Measurements from ENCODE around the gene CPAMD8.
A peak's percentile ranks its signal among the peaks of the same experiment; 100 is the strongest.
"Not testable (repeated sequence)": the region's sequence is repeated elsewhere in the genome, so short reads cannot be mapped to it uniquely, and the experiment has no call there.

The CPAMD8 gene

DNA sequence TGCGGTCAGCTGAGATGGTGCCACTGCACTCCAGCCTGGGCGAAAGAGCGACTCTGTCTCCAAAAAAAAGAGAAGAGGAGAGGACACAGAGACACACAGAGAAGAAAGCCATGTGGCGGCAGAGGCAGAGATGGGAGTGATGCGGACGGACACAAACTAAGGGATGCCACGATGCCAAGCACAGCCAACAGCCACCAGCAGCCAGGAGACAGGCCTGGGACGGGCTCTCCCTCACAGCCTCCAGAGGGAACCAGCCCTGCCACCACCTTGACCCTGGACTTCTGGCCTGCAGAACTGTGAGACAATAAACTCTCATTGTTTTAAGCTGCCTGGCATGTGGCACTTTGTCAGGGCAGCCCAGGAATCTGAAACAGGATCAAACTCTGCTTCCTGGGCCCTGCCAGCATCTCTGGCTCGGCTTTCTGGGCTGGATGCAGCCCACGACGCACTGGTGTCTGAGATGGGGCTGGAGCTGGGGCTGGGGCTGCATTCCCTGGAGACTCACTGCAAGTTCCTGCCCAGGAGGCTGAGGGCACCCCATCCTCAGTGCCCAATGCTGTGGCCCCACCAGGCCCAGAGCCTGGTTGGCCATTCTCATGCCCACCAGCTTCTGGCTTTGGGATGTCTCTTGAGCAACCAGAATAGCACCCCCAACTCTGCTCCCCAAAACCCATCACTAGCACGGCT, 134.8 kb downstream of the CPAMD8 start:
- DNase-seq (ENCODE audit: low spot score): no peak

DNA sequence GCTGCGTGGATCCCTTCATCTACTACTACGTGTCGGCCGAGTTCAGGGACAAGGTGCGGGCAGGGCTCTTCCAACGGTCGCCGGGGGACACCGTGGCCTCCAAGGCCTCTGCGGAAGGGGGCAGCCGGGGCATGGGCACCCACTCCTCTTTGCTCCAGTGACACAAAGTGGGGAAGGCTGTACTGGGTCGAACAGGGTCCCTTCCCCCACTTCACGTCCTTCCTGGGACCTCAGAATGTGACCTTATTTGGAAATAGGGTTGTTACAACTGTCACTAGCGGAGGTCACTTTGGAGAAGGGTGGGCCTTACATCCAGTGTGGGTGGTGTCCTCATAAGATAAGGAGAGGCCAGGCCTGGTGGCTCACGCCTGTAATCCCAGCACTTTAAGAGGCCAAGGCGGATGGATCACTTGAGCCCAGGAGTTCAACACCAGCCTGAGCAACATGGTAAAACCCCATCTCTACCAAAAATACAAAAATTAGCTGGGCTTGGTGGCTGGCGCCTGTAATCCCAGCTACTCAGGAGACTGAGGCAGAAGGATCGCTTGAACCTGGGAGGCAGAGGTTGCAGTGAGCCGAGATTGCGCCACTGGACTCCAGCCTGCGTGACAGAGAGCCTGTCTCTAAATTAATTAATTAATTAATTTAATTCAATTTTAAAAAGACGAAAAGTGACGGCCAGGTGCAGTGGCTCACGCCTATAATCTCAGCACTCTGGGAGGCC, 136.0 kb downstream of the CPAMD8 start:
- DNase-seq (ENCODE audit: low spot score): no peak

DNA sequence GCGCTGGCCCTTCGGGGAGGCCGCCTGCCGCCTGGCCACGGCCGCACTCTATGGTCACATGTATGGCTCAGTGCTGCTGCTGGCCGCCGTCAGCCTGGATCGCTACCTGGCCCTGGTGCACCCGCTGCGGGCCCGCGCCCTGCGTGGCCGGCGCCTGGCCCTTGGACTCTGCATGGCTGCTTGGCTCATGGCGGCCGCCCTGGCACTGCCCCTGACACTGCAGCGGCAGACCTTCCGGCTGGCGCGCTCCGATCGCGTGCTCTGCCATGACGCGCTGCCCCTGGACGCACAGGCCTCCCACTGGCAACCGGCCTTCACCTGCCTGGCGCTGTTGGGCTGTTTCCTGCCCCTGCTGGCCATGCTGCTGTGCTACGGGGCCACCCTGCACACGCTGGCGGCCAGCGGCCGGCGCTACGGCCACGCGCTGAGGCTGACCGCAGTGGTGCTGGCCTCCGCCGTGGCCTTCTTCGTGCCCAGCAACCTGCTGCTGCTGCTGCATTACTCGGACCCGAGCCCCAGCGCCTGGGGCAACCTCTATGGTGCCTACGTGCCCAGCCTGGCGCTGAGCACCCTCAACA, 136.6 kb downstream of the CPAMD8 start:
- DNase-seq (ENCODE audit: low spot score): peak; percentile 63

DNA sequence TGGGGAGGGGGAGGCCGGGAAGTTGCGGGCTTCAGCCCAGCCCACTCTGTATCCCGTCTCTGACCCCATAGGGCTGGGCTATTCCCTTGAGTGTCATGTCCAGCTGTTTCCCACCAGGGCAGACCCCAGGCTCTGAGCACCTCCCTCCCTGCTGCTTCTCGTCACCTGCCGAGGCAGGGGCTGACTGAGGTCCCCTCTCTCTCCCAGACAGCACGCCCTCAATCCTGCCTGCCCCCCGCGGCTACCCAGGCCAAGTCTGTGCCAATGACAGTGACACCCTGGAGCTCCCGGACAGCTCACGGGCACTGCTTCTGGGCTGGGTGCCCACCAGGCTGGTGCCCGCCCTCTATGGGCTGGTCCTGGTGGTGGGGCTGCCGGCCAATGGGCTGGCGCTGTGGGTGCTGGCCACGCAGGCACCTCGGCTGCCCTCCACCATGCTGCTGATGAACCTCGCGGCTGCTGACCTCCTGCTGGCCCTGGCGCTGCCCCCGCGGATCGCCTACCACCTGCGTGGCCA, 137.2 kb downstream of the CPAMD8 start:
- DNase-seq (ENCODE audit: low spot score): peak; percentile 69

- DNase-seq (ENCODE audit: low spot score): no peak
These were observed 137.8 kb downstream of the CPAMD8 start, which contains the start of gene F2RL3 for GRCh38 chr19:16888629-16889365. Gene F2RL3, plus strand, starts transcription at chr19:16888999. Its CDS starts 191 bp downstream, at chr19:16889190.

- no peak for DNase-seq (ENCODE audit: low spot score)
These were observed 139.0 kb downstream of the CPAMD8 start for GRCh38 chr19:16887353-16888265.

DNA sequence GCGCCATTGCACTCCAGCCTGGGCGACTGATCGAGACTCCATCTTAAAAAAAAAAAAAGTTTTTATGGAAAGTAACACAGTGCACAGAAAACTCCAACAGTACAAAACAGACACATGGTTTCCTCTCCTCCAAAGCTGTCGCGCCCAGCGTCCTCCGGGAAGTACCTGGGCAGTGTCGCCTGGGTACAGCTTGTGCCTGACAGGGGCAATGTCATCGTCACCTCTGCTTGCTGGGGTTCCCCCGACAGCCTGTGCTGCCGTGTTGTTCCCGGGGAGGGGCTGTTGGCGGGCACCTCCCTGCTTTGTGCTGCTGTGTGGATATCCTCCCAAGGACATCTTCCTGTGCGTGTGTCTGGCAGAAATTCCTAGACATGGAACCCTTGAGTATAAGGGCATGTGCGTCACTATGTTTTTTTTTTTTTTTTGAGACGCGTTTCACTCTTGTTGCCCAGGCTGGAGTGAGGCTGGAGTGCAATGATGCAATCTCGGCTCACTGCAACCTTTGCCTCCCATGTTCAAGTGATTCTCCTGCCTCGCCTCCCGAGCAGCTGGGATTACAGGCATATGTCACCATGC, 140.2 kb downstream of the CPAMD8 start:
- no peak for DNase-seq (ENCODE audit: low spot score)

DNA sequence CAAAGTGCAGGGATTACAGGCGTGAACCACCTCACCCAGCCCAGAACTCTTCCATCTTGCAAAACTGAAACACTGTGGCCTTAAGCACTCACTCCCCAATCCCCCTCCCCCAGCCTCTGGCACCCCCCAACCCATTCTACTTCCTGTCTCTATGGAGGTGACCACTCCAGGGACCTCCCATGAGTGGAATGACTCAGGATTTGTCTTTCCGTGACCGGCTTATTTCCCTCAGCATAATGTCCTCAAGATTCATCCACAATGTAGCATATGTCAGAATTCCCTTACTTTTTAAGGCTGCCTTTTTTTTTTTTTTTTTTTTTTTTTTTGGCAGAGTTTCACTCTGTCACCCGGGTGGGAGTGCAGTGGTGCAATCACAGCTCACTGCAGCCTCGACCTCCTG, 141.4 kb downstream of the CPAMD8 start:
- DNase-seq (ENCODE audit: low spot score): no peak

DNA sequence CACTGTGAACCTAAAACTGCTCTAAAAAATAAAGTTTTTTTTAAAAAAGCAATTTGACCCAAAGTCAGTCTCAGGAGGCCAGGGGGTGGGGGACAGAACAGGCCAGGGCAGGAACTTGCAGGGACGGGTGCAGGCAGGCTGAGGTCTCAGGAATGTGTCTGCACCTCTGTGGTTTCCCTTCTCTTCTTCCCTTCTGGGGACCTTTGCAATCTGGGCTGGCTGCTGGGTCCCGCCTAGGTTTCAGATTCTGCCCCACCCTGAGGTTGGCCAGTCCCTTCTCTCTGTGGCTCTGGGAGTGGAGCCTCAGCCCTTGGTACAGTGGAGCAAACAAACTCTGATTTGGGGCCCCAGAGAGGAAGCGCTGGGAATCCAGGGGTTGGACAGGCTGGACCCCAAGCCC, 143.1 kb downstream of the CPAMD8 start:
- DNase-seq (ENCODE audit: low spot score): no peak

GRCh38 chr19:16882146-16882545, 144.5 kb downstream of the CPAMD8 start:
- DNase-seq (ENCODE audit: low spot score): no peak

- no peak for DNase-seq (ENCODE audit: low spot score)
These were observed 145.6 kb downstream of the CPAMD8 start for GRCh38 chr19:16880884-16881554.

GRCh38 chr19:16878181-16878965, 148.2 kb downstream of the CPAMD8 start:
- DNase-seq (ENCODE audit: low spot score): no peak

DNA sequence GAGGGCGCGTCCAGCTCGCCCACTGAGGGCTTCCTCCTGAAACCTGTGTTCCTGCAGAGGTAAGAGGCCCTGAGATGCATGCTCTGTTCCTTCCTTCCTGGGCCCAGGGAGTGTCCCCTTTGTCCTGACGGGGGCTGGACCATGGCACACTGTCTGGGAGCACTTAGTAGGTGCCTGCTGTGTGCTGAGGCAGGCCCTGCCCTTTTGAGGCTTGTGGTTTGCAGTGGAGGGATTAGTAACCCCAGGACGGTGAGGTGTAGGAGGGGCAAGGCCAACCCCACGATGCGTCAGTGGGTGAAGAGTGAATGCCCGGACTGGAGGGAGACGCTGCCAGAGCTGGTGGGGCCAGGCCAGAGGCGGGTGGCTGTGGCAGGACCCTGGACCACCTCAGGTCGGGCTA, 149.0 kb downstream of the CPAMD8 start:
- DNase-seq (ENCODE audit: low spot score): no peak

GRCh38 chr19:16876904-16877361, 149.7 kb downstream of the CPAMD8 start:
- DNase-seq (ENCODE audit: low spot score): no peak

GRCh38 chr19:16875584-16876555, 150.7 kb downstream of the CPAMD8 start:
- no peak for DNase-seq (ENCODE audit: low spot score)

DNA sequence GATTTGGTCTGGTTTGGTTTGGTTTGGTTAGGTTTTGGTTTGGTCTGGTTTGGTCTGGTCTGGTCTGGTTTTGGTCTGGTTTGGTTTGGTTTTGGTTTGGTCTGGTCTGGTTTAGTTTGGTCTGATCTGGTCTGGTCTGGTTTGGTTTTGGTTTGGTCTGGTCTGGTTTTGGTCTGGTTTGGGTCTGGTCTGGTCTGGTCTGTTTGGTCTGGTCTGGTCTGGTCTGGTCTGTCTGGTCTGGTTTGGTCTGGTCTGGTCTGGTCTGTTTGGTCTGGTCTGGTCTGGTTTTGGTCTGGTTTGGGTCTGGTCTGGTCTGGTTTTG, 151.7 kb downstream of the CPAMD8 start:
- not testable (repeated sequence) for DNase-seq (ENCODE audit: low spot score)

- no peak for DNase-seq (ENCODE audit: low spot score)
These were observed 152.2 kb downstream of the CPAMD8 start for GRCh38 chr19:16874250-16874977.

DNA sequence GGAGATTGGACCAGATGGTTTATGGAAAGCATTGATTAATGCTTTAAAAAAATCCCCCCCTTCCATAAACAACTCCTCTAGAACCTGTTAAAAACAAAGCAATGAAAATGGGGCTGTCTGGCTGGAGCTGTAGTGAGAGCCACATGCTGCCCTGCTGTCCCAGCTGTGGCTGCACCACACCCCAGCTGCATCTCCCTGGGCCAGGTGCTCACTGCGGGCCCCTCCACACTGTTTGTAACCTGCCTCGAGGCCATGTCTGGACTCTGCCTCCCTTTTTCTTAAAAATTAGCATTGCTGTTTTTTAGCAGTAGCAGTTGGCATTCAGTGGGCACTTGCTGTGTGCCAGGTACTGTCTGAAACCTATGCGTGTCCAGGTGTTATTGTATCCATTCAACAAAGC, 153.0 kb downstream of the CPAMD8 start:
- no peak for DNase-seq (ENCODE audit: low spot score)
